DMS 273 (cell line): ENCODE results near the gene CEP350.

ENCODE experiments used
- DNase-seq: peaks from one replicate; lab custom pipeline; 2025; ENCODE audit not compliant: unreplicated experiment; lab: John Stamatoyannopoulos, UW

Gene CEP350

DNA sequence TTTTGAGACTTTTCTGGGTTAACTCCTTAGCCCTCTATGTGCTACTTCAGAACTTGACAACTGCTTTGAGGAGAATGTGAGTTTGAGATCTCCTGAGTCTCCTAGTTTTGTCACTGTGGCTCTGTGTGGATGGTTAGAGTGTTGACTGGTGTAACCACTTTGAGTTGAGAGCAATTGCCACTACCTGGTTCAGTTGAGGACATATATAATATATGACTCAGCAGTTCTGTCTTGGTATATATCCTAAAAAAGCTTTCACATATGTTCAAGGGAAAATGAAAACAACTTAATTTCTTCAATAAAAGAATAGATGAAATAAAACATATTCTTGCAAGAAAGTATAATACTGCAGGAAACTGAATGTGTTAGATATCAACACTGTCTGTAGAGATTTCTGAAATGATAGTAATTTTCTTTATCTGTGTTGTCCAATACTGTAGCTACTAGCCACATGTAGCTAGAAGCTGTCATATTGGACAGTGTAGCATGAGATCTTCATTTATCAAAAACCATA is 103.3 kb downstream of the CEP350 start:
- DNase-seq, result no peak

DNA sequence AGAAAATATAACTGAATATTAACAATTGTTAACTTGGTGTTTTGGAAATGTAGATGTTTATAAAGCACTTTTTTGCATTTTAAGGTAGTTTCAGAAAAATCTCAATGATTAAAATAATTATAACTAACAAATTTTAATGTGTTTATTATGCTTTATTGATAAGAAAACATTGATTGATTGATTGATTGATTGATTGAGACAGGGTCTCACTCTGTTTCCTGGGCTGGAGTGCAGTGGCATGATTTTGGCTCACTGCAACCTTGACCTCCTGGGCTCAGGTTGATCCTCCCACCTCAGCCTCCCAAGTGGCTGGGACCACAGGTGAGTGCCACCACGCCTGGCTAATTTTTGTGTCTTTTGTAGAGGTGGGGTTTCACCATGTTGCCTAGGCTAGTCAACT is 106.4 kb downstream of the CEP350 start:
- no peak for DNase-seq

DNA sequence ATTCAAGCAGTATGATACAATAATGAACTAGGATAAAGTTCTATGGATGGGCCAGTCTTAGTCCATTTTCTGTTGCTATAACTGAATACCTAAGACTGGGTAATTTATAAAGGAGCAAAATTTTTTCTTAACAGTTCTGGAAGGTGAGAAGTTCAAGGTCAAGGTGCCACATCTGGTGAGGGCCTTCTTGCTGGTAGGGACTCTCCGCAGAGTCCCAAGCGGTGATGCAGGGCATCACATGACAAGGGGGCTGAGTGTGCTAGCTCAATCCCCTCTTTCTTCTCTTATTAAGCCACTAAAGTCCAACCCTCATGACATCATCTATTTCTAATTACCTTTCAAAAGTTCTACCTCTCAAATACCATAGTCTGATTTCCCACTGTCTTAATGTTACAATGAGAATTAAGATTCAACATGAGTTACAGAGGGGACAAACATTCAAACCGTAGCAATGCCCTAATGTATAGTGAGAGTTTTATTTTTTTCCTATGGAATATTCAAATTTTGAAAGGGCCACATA is 107.9 kb downstream of the CEP350 start:
- DNase-seq, result no peak

DNA sequence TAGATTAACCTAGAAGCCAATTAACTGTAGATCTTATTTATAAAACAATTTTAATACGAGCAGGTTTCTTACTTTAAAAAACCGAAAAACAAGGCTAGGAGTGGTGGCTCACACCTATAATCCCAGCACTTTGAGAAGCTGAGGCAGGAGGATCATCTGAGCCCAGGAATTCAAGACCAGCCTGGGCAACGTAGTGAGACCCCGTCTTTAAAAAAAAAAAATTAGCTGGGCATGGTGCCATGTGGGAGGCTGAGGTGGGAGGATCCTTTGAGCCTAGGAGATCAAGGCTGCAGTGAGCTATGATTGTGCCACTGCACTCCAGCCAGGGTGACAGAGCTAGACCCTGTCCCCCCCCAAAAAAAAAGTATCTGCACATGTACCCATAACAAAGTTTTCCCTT is 110.8 kb downstream of the CEP350 start:
- no peak for DNase-seq

DNA sequence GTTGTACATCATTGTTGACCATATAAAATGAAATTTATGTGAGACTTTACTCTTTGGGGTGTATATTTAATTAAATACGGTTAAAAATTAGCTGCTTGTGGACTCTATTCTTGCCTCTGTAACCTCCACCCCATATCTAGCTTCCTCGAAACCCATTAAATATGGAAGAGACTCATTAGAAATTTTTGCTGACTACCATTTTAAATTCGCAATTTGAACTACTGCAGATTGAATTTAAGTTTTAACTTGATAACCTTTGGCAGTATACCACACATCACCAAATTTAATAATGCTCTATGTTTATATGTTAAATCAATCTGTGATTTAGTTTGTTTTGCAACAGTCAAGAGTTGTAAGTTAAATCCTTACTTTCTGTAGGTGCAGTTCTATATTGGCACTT is 111.5 kb downstream of the CEP350 start:
- DNase-seq, result no peak

DNA sequence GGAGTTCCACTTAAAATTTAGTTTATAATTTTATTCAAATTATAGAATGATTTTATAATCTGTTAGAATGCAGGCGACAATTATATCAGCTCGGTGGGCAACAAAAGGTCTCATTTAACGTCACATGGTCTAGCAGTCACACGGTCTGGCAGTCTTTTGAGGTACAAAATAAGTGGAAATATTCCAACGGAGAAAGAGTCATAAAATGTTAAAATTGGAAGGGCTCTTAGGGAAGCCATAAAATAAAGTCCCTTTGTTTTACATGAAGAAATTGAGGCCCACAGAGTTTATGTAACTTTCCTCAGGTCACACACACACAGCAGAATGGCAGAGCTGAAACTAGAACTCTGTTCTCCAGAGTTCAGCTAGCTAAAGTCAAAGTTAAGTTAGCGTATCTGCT is 115.7 kb downstream of the CEP350 start:
- DNase-seq, result no peak

DNA sequence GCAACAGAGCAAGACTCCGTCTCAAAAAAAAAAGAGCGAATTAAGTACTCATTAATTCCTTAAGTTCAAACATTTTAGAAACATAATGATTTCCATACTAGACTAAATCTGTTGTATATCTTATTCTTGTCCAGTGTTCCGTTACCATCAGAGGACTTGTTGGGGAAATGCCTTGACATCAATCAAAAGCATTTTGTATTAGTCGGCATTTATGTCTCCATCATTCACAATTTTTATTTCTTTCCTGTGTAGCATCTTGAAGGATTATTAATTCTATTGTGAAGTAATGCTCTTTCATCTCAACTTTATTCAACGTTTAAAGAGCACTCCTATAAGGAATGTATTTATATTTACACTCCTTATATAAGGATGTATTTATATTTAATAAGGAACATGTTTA is 117.1 kb downstream of the CEP350 start:
- no peak for DNase-seq

DNA sequence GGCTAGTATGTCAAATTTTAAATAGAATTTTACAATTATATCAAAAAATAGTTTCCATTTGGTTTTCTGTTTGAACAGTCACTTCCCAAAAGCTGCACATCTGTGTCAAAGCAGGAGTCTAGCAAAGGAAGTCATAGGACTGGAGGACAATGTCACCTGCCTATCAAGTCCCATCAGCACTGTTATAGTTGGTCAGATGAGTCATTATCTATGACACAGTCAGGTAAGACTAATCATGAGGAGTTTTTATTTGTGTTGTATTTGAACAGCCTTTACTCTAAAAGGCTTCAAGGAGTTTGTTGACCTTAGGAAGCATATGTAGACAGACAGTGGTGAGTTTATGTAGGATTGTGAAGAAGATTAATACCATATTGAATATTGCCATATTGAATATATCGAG is 125.8 kb downstream of the CEP350 start:
- DNase-seq, result no peak

DNA sequence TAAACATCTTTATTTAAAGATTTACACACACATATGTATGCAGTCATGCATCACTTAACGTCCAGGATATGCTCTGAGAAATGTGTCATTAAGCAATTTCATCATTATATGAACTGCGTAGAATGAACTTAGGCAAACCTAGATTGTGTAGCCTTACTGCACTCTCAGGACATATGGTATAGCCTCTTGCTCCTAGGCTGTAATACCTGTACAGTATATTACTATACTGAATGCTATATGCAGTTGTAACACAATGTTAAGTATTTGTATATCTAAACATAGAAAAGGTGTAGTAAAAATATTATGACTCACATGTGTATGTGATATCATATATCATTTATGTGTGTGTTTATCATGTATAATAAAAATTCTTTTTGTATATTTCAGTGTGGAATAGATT is 126.9 kb downstream of the CEP350 start:
- DNase-seq, result no peak

DNA sequence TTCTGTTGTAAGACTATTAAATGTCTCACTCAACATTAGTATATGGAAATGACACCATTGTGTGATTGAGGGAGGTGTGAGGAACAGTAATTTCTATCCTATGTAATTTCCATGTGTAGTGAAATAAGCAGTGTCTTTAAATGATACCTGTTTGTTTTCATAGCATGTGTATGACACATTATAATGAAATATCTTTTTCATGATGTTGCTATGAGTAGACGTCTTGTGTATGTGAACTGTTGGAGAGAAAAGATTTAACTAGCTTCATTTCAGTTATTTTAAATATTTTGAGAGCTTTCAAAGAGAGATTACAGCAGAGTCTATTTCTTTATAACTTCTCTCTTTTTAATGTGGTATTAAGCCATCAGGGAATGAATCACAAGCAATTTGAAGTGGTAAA is 128.6 kb downstream of the CEP350 start:
- no peak for DNase-seq

DNA sequence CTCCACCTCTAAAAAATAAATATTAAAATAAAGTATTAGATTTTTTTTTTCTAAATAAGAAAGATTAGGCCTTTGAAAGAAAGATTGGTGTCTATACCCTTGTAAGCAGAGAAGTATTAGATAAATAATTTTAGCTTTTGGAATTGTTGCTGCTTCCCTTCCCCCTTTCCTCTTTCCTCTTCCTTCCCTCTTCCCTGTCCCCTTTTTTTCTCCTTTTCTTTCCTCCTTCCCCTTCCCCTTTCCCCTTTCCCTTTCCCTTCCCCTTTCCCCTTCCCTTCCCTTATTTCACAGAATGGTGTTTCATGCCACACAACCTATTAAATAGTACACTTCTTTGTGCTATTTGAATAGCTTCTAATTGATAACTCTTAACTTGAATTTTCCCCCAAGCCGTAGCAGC is 130.3 kb downstream of the CEP350 start:
- no peak for DNase-seq

DNA sequence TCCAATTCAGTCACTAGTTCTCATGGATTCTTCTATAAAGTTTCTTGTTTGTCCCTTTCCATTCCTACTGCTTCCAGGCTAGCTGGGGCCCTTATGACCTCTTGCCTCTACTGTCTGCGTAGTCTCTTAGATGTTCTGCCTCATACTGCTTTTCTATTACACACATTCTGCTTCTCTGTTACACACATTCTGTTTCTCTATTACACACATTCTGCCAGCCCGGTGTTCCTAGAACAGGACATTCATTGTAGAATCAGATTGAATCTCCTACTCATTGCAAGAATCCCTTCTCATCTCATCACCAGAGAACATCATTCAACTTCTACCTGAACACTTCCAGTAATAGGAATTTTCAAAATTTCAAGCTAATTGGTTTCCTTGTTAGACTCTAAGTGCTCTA is 130.7 kb downstream of the CEP350 start:
- DNase-seq, result no peak

DNA sequence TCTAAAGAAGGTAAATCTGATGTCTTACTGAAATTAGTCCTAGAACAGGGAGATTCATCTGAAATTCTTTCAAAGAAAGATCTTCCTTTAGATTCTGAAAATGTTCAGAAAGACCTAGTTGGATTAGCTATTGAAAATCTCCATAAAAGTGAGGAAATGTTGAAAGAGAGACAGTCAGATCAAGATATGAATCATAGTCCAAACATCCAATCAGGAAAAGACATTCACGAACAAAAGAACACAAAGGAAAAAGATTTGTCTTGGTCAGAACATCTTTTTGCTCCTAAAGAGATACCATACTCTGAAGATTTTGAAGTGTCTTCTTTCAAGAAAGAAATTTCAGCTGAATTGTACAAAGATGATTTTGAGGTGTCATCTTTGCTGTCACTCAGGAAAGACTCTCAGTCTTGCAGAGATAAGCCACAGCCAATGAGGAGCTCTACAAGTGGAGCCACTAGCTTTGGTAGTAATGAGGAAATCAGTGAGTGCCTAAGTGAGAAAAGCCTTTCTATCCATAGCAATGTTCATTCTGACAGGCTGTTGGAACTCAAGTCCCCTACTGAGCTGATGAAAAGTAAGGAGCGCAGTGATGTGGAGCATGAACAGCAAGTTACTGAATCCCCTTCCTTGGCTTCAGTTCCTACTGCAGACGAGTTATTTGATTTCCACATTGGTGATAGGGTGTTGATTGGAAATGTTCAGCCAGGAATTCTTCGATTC is 138.5 kb downstream of the CEP350 start:
- DNase-seq, result no peak

DNA sequence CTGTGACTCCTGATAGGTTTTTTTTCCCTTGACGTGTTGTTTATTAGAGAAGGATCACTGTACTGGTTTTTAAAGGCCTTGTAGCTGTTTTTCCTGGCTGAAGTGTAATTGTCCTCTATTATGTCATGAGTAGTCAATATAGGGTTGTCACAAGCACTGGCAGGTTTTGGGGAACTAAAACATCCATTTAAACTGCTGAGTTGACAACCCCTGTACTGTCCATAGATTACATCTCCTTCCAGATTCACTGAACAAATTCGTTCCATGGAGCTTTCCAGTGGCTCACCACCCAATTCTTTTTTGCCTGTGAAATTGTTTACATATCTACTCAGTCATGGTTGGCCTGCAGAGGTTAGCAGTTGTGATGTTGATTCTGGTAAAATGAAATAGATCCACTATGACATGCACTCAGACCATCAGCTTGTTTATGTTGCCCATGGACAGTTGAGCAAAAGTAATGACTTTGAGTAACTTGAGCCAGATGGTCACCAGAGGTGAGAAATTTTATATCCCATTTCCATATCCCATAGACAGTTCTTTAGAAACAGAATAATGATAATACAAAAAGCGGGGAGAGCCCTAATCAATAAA is 140.2 kb downstream of the CEP350 start:
- DNase-seq, result no peak

DNA sequence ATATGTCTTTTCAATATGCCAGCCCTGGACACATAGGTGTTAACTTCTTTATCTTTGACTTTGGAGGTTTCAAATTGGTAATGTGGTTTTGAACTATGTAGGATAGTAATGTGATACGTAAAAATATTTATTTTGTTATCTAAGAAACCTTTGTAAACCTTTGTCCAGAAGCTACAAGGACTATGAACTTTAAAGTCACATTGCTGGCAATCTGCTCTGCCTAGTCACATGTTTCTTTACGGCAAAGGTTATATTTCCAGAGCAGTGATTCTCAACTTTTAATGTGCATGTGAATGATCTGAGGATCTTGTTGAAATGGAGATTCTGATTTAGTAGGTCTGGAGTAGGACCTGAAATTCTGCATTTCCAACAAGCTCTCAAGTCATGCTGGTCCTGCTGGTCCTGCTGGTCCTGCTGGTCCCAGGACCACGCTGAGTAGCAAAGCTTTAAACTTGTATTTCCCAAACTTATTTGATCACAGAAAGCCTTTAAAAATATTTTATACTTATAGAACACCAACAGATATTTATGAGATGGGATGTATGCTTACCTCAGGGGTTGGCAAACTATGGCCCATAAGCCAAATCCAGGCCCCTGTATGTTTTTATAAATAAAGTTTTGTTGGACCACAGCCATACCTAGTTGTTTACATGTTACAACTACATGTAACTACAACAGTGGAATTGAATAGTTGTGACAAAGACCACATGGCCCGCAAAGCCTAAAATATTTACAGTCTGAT is 142.1 kb downstream of the CEP350 start:
- no peak for DNase-seq

DNA sequence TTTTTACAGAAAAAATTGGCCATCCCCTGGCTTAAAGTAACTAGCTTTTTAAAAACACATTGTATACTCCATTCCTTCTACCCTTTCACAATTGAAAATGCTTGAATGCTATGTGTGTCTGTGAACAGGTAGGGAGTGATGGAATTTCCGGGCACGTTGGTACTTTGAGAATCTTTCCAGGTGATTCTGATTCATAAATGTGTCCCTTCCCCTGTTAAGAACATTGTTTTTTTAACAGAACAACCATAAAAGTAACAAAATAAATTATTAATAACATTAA is 142.7 kb downstream of the CEP350 start:
- DNase-seq, result no peak

DNA sequence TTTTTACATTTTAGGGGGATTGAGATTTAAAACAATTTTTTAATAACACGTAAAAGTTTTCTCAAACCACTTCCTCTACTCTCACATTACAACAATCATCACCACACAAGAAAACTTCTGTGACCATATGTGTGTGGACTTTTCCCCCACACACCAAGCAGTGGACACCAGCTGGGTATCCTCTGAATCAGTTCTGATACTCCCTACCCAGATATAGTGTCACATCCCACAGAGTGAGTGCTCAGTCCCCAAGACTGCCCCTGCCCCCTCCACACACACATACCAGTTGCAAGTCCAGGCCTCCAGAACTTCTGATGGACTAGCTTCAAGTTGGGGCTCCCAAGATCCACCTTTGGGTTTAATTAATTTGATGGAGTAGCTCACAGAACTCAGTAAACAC is 146.8 kb downstream of the CEP350 start:
- no peak for DNase-seq

DNA sequence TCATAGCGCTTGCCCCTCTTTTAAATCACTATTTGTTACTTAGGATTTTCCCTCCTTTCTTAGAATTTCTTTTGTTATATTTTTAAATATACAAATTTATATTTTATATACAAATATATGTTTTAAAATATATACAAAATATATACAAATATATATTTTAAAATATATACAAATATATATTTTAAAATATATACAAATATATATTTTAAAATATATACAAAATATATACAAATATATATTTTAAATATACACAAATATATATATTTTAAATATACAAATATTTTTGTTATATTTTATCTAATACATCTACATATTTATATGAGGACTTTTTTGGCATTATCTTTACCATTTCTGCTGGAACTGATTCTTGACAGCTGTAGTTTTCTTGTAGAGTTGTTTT is 149.2 kb downstream of the CEP350 start:
- DNase-seq, result no peak

DNA sequence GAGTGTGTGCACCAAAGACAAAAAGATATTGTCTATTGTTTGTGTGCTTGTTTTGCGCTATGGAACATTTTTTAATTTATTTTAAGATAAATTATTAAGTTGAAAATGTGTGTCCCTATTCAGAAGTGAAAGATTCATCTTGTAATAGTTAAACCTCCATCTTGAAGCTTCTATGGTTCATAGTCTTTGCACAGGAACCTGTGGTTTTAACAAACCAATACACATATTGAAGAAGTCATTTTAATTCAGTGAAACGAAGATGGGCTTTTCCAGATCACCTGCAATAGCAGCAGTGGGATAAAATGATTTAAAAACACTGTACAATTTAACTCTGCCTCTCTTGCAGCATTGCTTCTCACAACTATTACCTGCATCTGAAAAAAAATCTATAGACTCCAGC is 157.5 kb downstream of the CEP350 start:
- DNase-seq, result no peak

DNA sequence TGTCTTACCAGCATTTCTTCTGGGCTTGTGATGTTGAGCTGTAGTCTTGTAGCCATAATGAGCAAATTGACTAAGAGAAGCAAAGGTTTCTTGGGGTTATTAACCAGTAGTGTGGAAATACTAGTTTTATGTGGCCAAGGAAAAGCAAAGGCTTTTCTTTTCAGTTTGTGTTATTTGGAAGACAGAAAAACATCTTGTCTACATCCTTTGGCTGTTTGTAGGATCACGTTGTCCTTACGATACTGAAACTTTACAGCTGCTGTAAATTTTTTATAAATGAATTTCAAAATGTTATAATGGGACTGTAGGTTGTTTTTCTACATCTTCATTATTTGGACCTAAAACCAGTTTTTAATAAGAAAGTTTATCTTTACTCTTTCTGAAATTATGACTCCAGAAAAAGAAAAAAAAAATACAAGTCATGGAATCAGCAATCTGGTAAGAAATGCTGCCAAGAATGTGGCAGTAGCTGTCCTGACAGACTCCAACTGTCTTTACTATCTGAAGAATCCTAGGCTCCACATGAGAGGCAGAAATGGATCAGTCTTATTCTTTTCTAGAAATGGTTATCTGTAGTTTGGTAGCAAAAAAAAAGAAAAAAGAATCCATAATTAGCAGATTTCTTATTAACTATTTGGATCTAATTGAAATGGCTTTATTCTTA is 158.5 kb downstream of the CEP350 start:
- no peak for DNase-seq

DNA sequence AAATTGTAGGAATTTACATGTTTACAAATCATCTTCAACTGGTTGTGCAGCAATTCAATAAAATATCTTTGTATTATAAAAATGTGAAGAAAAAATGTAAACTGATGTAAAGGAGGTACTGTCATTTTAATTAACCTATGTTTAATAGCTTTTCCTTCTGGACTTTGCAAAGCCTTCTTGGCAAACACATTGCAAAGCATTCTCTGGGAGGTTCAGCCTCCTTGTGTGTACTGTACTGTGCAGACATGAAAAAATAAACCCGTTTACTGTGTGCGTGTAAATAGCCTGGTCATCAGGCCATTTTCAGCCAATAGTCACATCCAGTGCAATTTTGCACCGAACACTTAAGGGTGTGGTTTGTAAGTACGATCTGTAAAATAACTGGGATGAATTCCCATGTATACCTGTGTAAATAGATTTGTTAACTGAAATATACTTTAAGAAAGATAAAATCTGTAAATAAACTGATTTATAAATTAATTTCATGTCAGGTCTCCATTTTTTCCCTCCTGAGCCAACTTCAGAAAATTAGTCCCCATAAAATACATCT is 159.9 kb downstream of the CEP350 start:
- DNase-seq, result no peak
